B cell (primary cell): Measurements from ENCODE around the gene BNIP2.

Experiments
- EZH2 ChIP-seq: IDR thresholded peaks from 2 replicates; pipeline ENCODE4 v1.6.1; 2012; ENCODE audit warnings: borderline replicate concordance, low read depth, mild to moderate bottlenecking, moderate library complexity, low read length; ENCODE audit not compliant: insufficient read depth, poor library complexity, severe bottlenecking
- TF ChIP-seq, protein P1 (sequence below): fragments of 200-600 bp; IDR thresholded peaks from one replicate; pipeline ENCODE4 v1.8.0; 2022; ENCODE audit warnings: antibody characterized with exemption, mild to moderate bottlenecking

DNA sequence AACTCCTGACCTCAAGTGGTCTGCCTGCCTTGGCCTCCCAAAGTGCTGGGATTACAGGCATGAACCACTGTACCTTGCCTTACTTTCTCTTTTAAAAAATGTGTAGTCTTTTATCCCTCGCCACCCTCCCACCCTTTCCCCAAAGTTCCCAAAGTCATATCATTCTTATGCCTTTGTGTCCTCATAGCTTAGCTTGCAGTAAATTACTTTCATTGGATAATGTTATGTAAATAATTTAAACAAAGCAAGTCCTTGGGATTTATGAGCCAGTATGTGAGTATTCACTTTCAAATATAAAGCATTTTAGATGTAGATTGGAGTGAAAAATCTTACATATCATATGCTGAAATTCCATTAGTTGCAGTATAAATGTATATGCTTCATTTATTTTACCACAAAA, 42.8 kb downstream of the BNIP2 start:
- TF ChIP-seq EZH2: no peak
- TF ChIP-seq, protein P1, sequence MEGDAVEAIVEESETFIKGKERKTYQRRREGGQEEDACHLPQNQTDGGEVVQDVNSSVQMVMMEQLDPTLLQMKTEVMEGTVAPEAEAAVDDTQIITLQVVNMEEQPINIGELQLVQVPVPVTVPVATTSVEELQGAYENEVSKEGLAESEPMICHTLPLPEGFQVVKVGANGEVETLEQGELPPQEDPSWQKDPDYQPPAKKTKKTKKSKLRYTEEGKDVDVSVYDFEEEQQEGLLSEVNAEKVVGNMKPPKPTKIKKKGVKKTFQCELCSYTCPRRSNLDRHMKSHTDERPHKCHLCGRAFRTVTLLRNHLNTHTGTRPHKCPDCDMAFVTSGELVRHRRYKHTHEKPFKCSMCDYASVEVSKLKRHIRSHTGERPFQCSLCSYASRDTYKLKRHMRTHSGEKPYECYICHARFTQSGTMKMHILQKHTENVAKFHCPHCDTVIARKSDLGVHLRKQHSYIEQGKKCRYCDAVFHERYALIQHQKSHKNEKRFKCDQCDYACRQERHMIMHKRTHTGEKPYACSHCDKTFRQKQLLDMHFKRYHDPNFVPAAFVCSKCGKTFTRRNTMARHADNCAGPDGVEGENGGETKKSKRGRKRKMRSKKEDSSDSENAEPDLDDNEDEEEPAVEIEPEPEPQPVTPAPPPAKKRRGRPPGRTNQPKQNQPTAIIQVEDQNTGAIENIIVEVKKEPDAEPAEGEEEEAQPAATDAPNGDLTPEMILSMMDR: no peak
